Body of pancreas (tissue), 4 donors: Measurements from ENCODE around the gene ASCC3.

Experiments used
- POLR2A ChIP-seq, 3 donors: fragments of 450-650 bp; IDR thresholded peaks; one replicate each; pipeline ENCODE4 v1.6.1; 2016; ENCODE audit warnings: antibody characterized with exemption in 3 of 3, mild to moderate bottlenecking in 2 of 3
- TF ChIP-seq, protein P1 (sequence below), 7 experiments: fragments of 450-650 bp in 4 of 7; fragments of 200-600 bp in 3 of 7; sonication (generic) in 3 of 7; IDR thresholded peaks; one replicate each; pipeline ENCODE4 v1.5.1; 2016 to 2019; ENCODE audit warnings: antibody characterized with exemption in 7 of 7

DNA sequence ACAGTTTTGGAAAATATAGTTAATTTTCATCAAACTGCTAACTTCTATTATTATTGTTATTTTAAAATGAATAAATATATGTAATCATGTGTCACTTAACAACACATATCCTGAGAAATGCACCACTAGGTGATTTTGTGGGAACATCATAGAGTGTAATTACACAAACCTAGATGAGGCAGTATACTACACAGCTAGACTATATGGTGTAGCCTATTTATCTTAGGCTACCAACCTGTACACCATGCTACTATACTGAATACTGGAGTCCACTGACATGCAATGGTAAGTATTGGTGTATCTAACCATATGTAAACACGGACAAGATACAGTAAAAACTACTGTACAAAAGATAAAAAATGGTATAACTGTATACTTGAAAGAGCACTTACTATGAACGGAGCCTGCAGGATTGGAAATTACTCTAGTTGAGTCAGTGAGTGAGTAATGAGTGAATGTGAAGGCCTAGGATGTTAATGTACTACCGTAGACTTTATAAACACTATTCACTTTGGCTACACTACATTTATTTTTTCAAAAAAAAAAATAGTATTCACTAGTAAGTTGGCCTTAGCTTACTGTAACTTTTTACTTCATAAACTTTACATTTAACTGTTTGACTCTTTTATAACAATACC, 72.4 kb downstream of the ASCC3 start:
- TF ChIP-seq, protein P1, sequence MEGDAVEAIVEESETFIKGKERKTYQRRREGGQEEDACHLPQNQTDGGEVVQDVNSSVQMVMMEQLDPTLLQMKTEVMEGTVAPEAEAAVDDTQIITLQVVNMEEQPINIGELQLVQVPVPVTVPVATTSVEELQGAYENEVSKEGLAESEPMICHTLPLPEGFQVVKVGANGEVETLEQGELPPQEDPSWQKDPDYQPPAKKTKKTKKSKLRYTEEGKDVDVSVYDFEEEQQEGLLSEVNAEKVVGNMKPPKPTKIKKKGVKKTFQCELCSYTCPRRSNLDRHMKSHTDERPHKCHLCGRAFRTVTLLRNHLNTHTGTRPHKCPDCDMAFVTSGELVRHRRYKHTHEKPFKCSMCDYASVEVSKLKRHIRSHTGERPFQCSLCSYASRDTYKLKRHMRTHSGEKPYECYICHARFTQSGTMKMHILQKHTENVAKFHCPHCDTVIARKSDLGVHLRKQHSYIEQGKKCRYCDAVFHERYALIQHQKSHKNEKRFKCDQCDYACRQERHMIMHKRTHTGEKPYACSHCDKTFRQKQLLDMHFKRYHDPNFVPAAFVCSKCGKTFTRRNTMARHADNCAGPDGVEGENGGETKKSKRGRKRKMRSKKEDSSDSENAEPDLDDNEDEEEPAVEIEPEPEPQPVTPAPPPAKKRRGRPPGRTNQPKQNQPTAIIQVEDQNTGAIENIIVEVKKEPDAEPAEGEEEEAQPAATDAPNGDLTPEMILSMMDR (IDR thresholded peaks at IDR 0.05), result no peak
- no peak for TF ChIP-seq POLR2A (IDR thresholded peaks at IDR 0.05)
